HepG2 (cell line): ENCODE measurements around the gene SLC23A2. TPM values are rescaled to one million over a fixed set of nuclear protein-coding genes. Genes with fewer than 3 reads are reported as not detected.

Experiments
- HMGXB3 ChIP-seq: sonication (generic); formaldehyde crosslinking; IDR thresholded peaks from 2 replicates; pipeline ENCODE4 v1.4.0; 2020; ENCODE audit warnings: missing genetic modification reagents, borderline replicate concordance
- KAT7 ChIP-seq: IDR thresholded peaks from 2 replicates; pipeline ENCODE4 v1.6.1; 2018; ENCODE audit warnings: borderline replicate concordance, missing compliant biosample characterization
- KDM2A ChIP-seq: sonication (generic); formaldehyde crosslinking; IDR thresholded peaks from 2 replicates; pipeline ENCODE4 v1.4.0; 2020; ENCODE audit warnings: low read depth, missing genetic modification reagents, borderline replicate concordance
- MAX ChIP-seq: IDR thresholded peaks from 2 replicates; pipeline ENCODE4 v1.6.1; 2012; ENCODE audit warnings: inconsistent platforms
- PRMT3 ChIP-seq: sonication (generic); formaldehyde crosslinking; IDR thresholded peaks from 2 replicates; pipeline ENCODE4 v1.8.1; 2022; ENCODE audit warnings: low read depth, mild to moderate bottlenecking, moderate library complexity, missing genetic modification reagents, borderline replicate concordance
- RFXAP ChIP-seq: sonication (generic); formaldehyde crosslinking; IDR thresholded peaks from 2 replicates; pipeline ENCODE4 v1.4.0; 2020; ENCODE audit warnings: missing genetic modification reagents, borderline replicate concordance
- RNF2 ChIP-seq: fragments of 450-650 bp; conservative IDR thresholded peaks from 2 replicates; pipeline ENCODE4 v1.6.1; 2016; ENCODE audit warnings: low read depth
- SETDB1 ChIP-seq: sonication (generic); formaldehyde crosslinking; IDR thresholded peaks from 2 replicates; pipeline ENCODE4 v1.5.1; 2020; ENCODE audit warnings: missing genetic modification reagents, mild to moderate bottlenecking, borderline replicate concordance
- ZBTB40 ChIP-seq, 2 experiments: fragments of 450-650 bp in 1 of 2; sonication (generic) in 1 of 2; formaldehyde crosslinking in 1 of 2; IDR thresholded peaks; 2 replicates each; pipeline versions ENCODE4 v1.6.1 to v1.8.0; 2016 to 2022; ENCODE audit warnings: antibody characterized with exemption in 1 of 2, mild to moderate bottlenecking in 1 of 2, missing genetic modification reagents in 1 of 2
- ZNF232 ChIP-seq: sonication (generic); formaldehyde crosslinking; IDR thresholded peaks from 2 replicates; pipeline ENCODE4 v1.4.0; 2020; ENCODE audit warnings: missing genetic modification reagents, borderline replicate concordance
- ZNF335 ChIP-seq: sonication (generic); formaldehyde crosslinking; IDR thresholded peaks from 2 replicates; pipeline ENCODE4 v1.4.0; 2020; ENCODE audit warnings: missing genetic modification reagents
- ZNF569 ChIP-seq: sonication (generic); formaldehyde crosslinking; IDR thresholded peaks from 2 replicates; pipeline ENCODE4 v1.5.0; 2020; ENCODE audit warnings: mild to moderate bottlenecking, missing genetic modification reagents, moderate library complexity, borderline replicate concordance
- ZNF598 ChIP-seq: sonication (generic); formaldehyde crosslinking; IDR thresholded peaks from 2 replicates; pipeline ENCODE4 v1.5.1; 2020; ENCODE audit warnings: mild to moderate bottlenecking, missing genetic modification reagents, borderline replicate concordance
- ZNF619 ChIP-seq: sonication (generic); formaldehyde crosslinking; IDR thresholded peaks from 2 replicates; pipeline ENCODE4 v1.4.0; 2020; ENCODE audit warnings: mild to moderate bottlenecking, missing genetic modification reagents
- polyA plus RNA-seq, 8 experiments: library from polyadenylated mRNA; depleted of rRNA in 3 of 8; stranded (reverse) in 7 of 8; unstranded in 1 of 8; fragments of >200 nt; fragmentation: Illumina TruSeq in 4 of 8; extraction: Trizol in 4 of 8; gene quantifications; 2 replicates each; pipeline versions ENCODE4 v1.2.1 to v1.2.3, GENCODE V29; 2011 to 2016; ENCODE audit warnings: low read depth in 4 of 8, missing spikeins in 1 of 8, mixed read lengths in 1 of 8; ENCODE audit not compliant: insufficient read depth in 1 of 8
- total RNA-seq, 5 experiments: library from RNA; depleted of rRNA; stranded (reverse); fragments of >200 nt; fragmentation: Illumina TruSeq; extraction: Trizol; gene quantifications; 2 replicates each; pipeline ENCODE4 v1.2.3, GENCODE V29; 2016; ENCODE audit warnings: low read depth in 1 of 5

Gene SLC23A2
- total and polyA plus RNA-seq, 2 of the 13 experiments (the other 11 are each of a cell fraction or from before 2014, with no cell fraction given): 42.2 to 51.2 TPM

- TF ChIP-seq MAX: peak; percentile 68
- peak; percentile 39; the same call in 1 of the 2 replicates for TF ChIP-seq SETDB1
- 0 out of 2 replicates have a peak, but pooled peaks have one; percentile 14 for TF ChIP-seq ZNF619
- TF ChIP-seq ZNF569 (CRISPR knock-in tag): no peak
- no peak for TF ChIP-seq ZNF335 (CRISPR knock-in tag)
- no peak for TF ChIP-seq RNF2
- TF ChIP-seq ZBTB40 (IDR thresholded peaks at IDR 0.05): no peak
- no peak for TF ChIP-seq ZBTB40 (CRISPR knock-in tag; IDR thresholded peaks at IDR 0.05)
- no peak for TF ChIP-seq ZNF232 (CRISPR knock-in tag)
- TF ChIP-seq PRMT3 (CRISPR knock-in tag): no peak
- peak; percentile 67; the same call in 1 of the 2 replicates for TF ChIP-seq KDM2A (CRISPR knock-in tag)
- TF ChIP-seq ZNF598 (CRISPR knock-in tag): peak; percentile 73; the same call in 1 of the 2 replicates
- TF ChIP-seq KAT7 (CRISPR knock-in tag): 0 out of 2 replicates have a peak, but pooled peaks have one; percentile 0
- TF ChIP-seq HMGXB3: no peak
- peak; percentile 51; the same call in 1 of the 2 replicates for TF ChIP-seq RFXAP (CRISPR knock-in tag)
Measured at GRCh38 chr20:5001174-5002076, at the start of gene SLC23A2 (continued).
